ENCODE measurements around the gene KAT2A. TPM values are rescaled to one million over a fixed set of nuclear protein-coding genes. Genes with fewer than 3 reads are reported as not detected.

The KAT2A gene
- total RNA-seq, 4 donors from 2014 or later: 9.3 to 34.1 (median 27.0) TPM

DNA sequence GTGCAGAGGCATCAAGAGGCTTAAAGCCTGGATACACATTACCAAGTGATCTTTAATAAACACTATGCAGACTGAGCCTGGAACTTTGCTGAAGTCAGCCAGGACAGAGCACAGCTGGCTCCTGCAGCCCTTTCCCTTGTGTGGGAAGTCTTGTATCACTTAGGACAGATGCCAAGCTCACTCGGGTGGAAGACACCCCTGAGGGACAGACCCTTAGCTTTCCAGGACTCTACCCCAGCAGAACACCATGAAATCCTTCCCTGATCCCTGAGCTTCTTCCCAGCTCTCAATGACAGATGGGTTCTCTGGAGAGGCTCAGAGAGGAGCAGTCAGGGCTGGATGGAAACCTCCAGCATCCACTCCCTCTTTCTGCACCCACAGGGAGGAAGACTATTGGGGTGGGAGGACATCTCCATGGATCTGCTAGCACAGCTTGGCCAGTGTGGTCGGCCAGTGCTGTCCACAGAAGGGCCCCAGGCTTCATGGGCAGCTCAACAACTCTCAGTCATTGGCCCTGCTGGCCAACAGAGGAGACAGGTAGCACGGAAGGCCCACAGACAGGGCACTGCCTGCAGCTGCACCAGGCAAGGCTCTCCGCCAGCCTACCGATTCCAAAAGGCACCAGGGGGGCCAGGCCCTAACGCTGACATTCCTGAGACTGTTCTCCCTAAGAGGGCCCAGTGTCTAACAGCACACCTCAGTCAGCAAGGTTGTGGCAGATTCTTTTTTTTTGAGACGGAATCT is 17.8 kb upstream of the KAT2A start:
- TF ChIP-seq, protein P1, sequence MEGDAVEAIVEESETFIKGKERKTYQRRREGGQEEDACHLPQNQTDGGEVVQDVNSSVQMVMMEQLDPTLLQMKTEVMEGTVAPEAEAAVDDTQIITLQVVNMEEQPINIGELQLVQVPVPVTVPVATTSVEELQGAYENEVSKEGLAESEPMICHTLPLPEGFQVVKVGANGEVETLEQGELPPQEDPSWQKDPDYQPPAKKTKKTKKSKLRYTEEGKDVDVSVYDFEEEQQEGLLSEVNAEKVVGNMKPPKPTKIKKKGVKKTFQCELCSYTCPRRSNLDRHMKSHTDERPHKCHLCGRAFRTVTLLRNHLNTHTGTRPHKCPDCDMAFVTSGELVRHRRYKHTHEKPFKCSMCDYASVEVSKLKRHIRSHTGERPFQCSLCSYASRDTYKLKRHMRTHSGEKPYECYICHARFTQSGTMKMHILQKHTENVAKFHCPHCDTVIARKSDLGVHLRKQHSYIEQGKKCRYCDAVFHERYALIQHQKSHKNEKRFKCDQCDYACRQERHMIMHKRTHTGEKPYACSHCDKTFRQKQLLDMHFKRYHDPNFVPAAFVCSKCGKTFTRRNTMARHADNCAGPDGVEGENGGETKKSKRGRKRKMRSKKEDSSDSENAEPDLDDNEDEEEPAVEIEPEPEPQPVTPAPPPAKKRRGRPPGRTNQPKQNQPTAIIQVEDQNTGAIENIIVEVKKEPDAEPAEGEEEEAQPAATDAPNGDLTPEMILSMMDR (IDR thresholded peaks at IDR 0.05): no peak
- no peak for TF ChIP-seq POLR2A (IDR thresholded peaks at IDR 0.05)
- 61 to 80% methylated on average over 2 to 7 of the region's 7 CpGs for WGBS, 2 donors
- intact Hi-C loops (cut with DNase I): no loop called here

DNA sequence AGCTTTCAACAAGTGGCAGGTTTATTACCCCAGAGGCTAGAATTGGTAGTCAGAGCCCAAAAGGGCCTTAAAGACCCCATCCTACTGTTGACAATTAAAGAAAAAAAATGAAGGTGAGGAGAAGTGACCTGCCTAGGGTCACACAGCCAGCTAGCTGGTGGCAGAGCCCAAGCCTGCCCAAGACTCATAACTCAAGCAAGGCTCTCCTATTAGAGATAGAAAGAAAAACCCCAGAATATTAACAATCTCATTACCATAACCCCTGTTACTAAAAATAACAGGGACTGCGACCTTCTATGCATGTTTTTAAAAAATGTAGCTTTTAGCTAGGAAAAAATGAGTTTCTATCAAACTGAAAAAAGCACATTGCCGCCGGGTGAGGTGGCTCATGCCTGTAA is 15.5 kb upstream of the KAT2A start:
- H3K27ac ChIP-seq: peak overlapping the region; percentile 34 to 83 (median 61)
- DNase-seq: no peak
- H3K9me3 ChIP-seq: no peaks in the 10 kb centered on the region
- WGBS, 2 donors: 81 to 84% methylated on average over 3 of the region's 3 CpGs
- H3K4me3 ChIP-seq: peak overlapping the region in 1 of 4 donors; percentile 16
- H3K4me1 ChIP-seq: peaks cover 32 to 79% (median 42%) of the 10 kb centered on the region in 3 donors
- H3K27me3 ChIP-seq: no peaks in the 10 kb centered on the region
- intact Hi-C loops (cut with DNase I): no loop called here
- no peak for TF ChIP-seq POLR2A (IDR thresholded peaks at IDR 0.05)
- peaks cover 0 to 43% (median 7%) of the 10 kb centered on the region in 3 donors for H3K36me3 ChIP-seq

More for the DNA sequence above, 17.8 kb upstream of the KAT2A start:
- Histone ChIP-seq H3K27me3 (no peaks in the 10 kb centered on the region), H3K9me3 (no peaks in the 10 kb centered on the region), H3K27ac (peak overlapping the region in 2 of 4 donors; percentile 6 to 32), H3K36me3 (peaks cover 0 to 64% (median 8%) of the 10 kb centered on the region in 3 donors), H3K4me3 (no peak overlapping the region), H3K4me1 (peaks cover 20 to 74% (median 35%) of the 10 kb centered on the region in 3 donors)
- no peak for DNase-seq

GRCh38 chr17:42135664-42136653 is 14.8 kb upstream of the KAT2A start:
- Histone ChIP-seq H3K36me3 (peaks cover 0 to 38% (median under 1%) of the 10 kb centered on the region in 3 donors), H3K27me3 (no peaks in the 10 kb centered on the region), H3K4me1 (peaks cover 32 to 86% (median 47%) of the 10 kb centered on the region in 3 donors), H3K27ac (peak overlapping the region; percentile 34 to 83 (median 61)), H3K4me3 (peak overlapping the region in 1 of 4 donors; percentile 16), H3K9me3 (no peaks in the 10 kb centered on the region)
- WGBS, 2 donors: 58% methylated on average over 13 of the region's 15 CpGs
- TF ChIP-seq, protein P1 (IDR thresholded peaks at IDR 0.05): no peak
- peak in 2 of 4 donors; percentile 3 to 18 for TF ChIP-seq POLR2A (IDR thresholded peaks at IDR 0.05)
- intact Hi-C loops (cut with DNase I): no loop called here
- no peak for DNase-seq

DNA sequence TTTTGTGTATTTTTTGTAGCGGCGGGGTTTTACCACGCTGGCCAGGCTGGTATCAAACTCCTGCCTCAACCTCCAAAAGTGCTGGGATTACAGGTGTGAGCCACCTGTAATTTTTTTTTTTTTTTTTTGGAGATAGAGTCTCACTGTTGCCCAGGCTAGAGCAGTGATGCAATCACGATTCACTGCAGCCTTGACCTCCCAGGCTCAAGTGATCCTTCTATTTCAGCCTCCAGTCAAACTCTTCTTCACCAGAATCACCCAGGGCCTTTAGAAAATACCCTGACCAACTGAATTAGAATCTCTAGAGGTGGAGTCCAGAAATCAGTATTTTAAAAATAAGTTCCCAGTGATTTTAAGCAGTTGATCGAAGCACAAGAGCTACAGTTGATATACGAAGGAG is 14.0 kb upstream of the KAT2A start:
- no peak overlapping the region for H3K4me3 ChIP-seq
- no peaks in the 10 kb centered on the region for H3K9me3 ChIP-seq
- intact Hi-C loops (cut with DNase I): no loop called here
- TF ChIP-seq, protein P1 (IDR thresholded peaks at IDR 0.05): no peak
- no peak for TF ChIP-seq POLR2A (IDR thresholded peaks at IDR 0.05)
- peaks cover 4 to 40% (median 4%) of the 10 kb centered on the region in 3 donors for H3K36me3 ChIP-seq
- WGBS, 2 donors: 81 to 85% methylated on average over 6 of the region's 6 CpGs
- H3K27me3 ChIP-seq: no peaks in the 10 kb centered on the region
- H3K4me1 ChIP-seq: peaks cover 35 to 94% (median 53%) of the 10 kb centered on the region in 3 donors
- DNase-seq: no peak
- H3K27ac ChIP-seq: peak overlapping the region in 3 of 4 donors; percentile 56 to 83 (median 66)

DNA sequence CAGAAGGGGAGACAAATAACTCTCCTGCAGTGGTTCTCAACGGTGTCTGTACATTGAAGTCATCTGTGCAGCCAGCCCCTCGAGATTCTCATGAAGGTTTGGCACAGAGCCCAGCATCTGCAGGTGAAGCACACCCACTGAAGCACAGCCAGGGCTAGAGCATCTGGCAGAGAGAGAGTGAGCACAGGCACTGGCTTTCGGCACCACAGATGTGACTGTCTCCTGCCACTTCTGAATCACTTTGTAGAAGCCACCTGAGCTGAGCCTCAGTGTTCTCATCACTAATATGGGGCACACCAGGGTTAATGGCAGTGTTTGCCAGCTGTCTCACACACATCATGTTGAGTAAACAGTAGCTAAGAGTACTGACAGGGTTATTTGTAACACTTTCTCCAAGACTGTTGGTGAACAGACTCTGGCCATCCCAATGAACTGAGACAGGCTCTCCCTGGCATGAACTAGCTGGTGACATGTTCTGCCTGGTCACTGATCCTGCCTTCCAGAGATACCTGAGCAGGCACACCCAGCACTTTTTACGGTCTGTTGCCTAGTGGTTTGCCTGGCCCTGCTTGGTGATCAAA is 12.4 kb upstream of the KAT2A start:
- peaks cover 36 to 95% (median 53%) of the 10 kb centered on the region in 3 donors for H3K4me1 ChIP-seq
- intact Hi-C loops (cut with DNase I): no loop called here
- H3K36me3 ChIP-seq: peaks cover 17 to 49% (median 19%) of the 10 kb centered on the region in 3 donors
- H3K9me3 ChIP-seq: no peaks in the 10 kb centered on the region
- TF ChIP-seq, protein P1 (IDR thresholded peaks at IDR 0.05): no peak
- no peak for TF ChIP-seq POLR2A (IDR thresholded peaks at IDR 0.05)
- no peak for DNase-seq
- no peak overlapping the region for H3K4me3 ChIP-seq
- peak overlapping the region; percentile 21 to 86 (median 70) for H3K27ac ChIP-seq
- WGBS, 2 donors: 26 to 29% methylated on average over 2 to 3 of the region's 4 CpGs
- H3K27me3 ChIP-seq: no peaks in the 10 kb centered on the region

All from esophagus squamous epithelium (tissue), 5 donors.